K562 (cell line): ENCODE results near the gene SYTL2. TPM values are rescaled to one million over a fixed set of nuclear protein-coding genes. Genes with fewer than 3 reads are reported as not detected.

Experiments used
- ATAC-seq: fragments of 200-7000 bp; cut with Tn5 transposase; 3 replicates; pipeline ENCODE4 v1.9.1; 2020; ENCODE audit warnings: moderate library complexity
- BruUV-seq: library from RNA; stranded (reverse); fragments of 400-500 nt; replicated peaks from 2 replicates; lab custom pipeline; 2021; lab: Mats Ljungman, UMichigan
- CTCF ChIA-PET: fragments of 300-600 bp; formaldehyde crosslinking; extraction: SDS; loops from one replicate; lab custom pipeline; 2021; ENCODE audit warnings: low intra/inter-chr PET ratio; lab: Yijun Ruan, JAX
- POLR2A ChIA-PET: fragments of 300-600, 350-650 bp; sonication (Branson Sonifier 250); formaldehyde crosslinking; extraction: SDS; loops from one replicate; lab custom pipeline; 2021; ENCODE audit warnings: antibody characterized with exemption, inconsistent platforms; lab: Yijun Ruan, JAX
- DNase-seq, 4 experiments: peaks; one replicate each; pipeline versions ENCODE4 v3.0.0 to v3.0.0-alpha.2; 2011 to 2018; ENCODE audit warnings: low spot score in 3 of 4, mixed read lengths in 3 of 4; ENCODE audit errors: extremely low read depth in 1 of 4
- FAIRE-seq: peaks from 2 replicates; lab custom pipeline; 2011; peaks lifted over from hg19 to GRCh38; lab: Jason Lieb, UNC
- H2AFZ ChIP-seq: 2 replicates; pipeline ENCODE4 v1.6.0; 2011; ENCODE audit warnings: low read depth, low read length, control low read depth, inconsistent platforms
- H3K27ac ChIP-seq: fragments of 200-600 bp; 3 replicates; pipeline ENCODE4 v1.8.0; 2011; ENCODE audit warnings: low read depth, mild to moderate bottlenecking, control low read depth, inconsistent platforms, low read length, moderate library complexity, mixed read lengths; ENCODE audit errors: extremely low read depth
- H3K27me3 ChIP-seq, 2 experiments: fragments of 300-600 bp in 1 of 2; 2 replicates in 1 of 2; 3 replicates in 1 of 2; pipeline versions ENCODE4 v1.6.0 to v1.8.0; 2011; ENCODE audit warnings: inconsistent platforms in 2 of 2, low read length in 2 of 2, mild to moderate bottlenecking in 1 of 2, mixed read lengths in 1 of 2, moderate library complexity in 1 of 2; ENCODE audit not compliant: control insufficient read depth in 2 of 2, insufficient read depth in 2 of 2
- H3K36me3 ChIP-seq: fragments of 300-600 bp; 3 replicates; pipeline ENCODE4 v1.8.0; 2011; ENCODE audit warnings: mild to moderate bottlenecking, low read length, inconsistent platforms; ENCODE audit not compliant: control insufficient read depth, insufficient read depth
- H3K4me1 ChIP-seq, 2 experiments: fragments of 200-600 bp in 1 of 2; replicated peaks in 1 of 2; 2 replicates in 1 of 2; 3 replicates in 1 of 2; pipeline versions ENCODE4 v1.5.1 to v1.8.0; 2011; ENCODE audit warnings: inconsistent platforms in 2 of 2, low read length in 2 of 2, mild to moderate bottlenecking in 1 of 2, mixed read lengths in 1 of 2, moderate library complexity in 1 of 2; ENCODE audit not compliant: control insufficient read depth in 2 of 2, insufficient read depth in 2 of 2
- H3K4me2 ChIP-seq: 2 replicates; pipeline ENCODE4 v1.6.1; 2011; ENCODE audit warnings: low read length, control low read depth, inconsistent platforms, mixed read lengths; ENCODE audit not compliant: insufficient read depth
- H3K4me3 ChIP-seq: fragments of 200-600 bp; sonication (generic), shearing (Covaris generic); 2 replicates; pipeline ENCODE4 v1.5.1; 2016; ENCODE audit warnings: control low read depth, inconsistent platforms
- H3K79me2 ChIP-seq: fragments of 200-600 bp; 3 replicates; pipeline ENCODE4 v1.8.0; 2011; ENCODE audit warnings: low read length, inconsistent platforms; ENCODE audit not compliant: control insufficient read depth, insufficient read depth
- H3K9ac ChIP-seq, 2 experiments: 2 replicates each; pipeline versions ENCODE4 v1.6.0 to v1.6.1; 2011; ENCODE audit warnings: low read depth in 2 of 2, low read length in 2 of 2, control low read depth in 1 of 2, inconsistent platforms in 1 of 2, mild to moderate bottlenecking in 1 of 2, mixed read lengths in 1 of 2; ENCODE audit not compliant: insufficient read depth in 1 of 2
- H3K9me1 ChIP-seq: one replicate; pipeline ENCODE4 v1.6.0; 2011; ENCODE audit warnings: inconsistent platforms, mild to moderate bottlenecking, low read length, moderate library complexity; ENCODE audit not compliant: control insufficient read depth, insufficient read depth
- H3K9me3 ChIP-seq: replicated peaks from 2 replicates; pipeline ENCODE4 v1.5.1; 2011; ENCODE audit warnings: low read depth, low read length, inconsistent platforms; ENCODE audit not compliant: control insufficient read depth, insufficient read depth
- H4K20me1 ChIP-seq: replicated peaks from 2 replicates; pipeline ENCODE4 v1.6.1; 2011; ENCODE audit warnings: low read length, inconsistent platforms, mixed read lengths; ENCODE audit not compliant: control insufficient read depth, insufficient read depth
- CBX2 ChIP-seq: fragments of 200-600 bp; sonication (generic); IDR thresholded peaks from one replicate; pipeline ENCODE4 v1.6.1; 2012; ENCODE audit warnings: mild to moderate bottlenecking, low read length, inconsistent platforms; ENCODE audit not compliant: insufficient read depth, poor library complexity, severe bottlenecking
- CREM ChIP-seq: IDR thresholded peaks from 2 replicates; pipeline ENCODE4 v1.6.1; 2014; ENCODE audit warnings: antibody characterized with exemption, low read depth
- FOXJ2 ChIP-seq: fragments of 200-800 bp; sonication (Bioruptor generic); IDR thresholded peaks from 2 replicates; pipeline ENCODE4 v1.6.1; 2016; ENCODE audit warnings: missing genetic modification characterization, missing compliant biosample characterization
- MAFF ChIP-seq: IDR thresholded peaks from 2 replicates; pipeline ENCODE4 v1.6.1; 2012; ENCODE audit warnings: low read length, improper control_type of control experiment
- NRF1 ChIP-seq, 2 experiments: fragments of 450-650 bp; IDR thresholded peaks in 1 of 2; conservative IDR thresholded peaks in 1 of 2; 2 replicates each; pipeline ENCODE4 v1.6.1; 2014; ENCODE audit warnings: mild to moderate bottlenecking in 2 of 2
- SOX6 ChIP-seq: fragments of 450-650 bp; IDR thresholded peaks from 2 replicates; pipeline ENCODE4 v1.6.1; 2014; ENCODE audit warnings: mild to moderate bottlenecking
- SRF ChIP-seq, 2 experiments: fragments of 250-450, 450-650 bp in 1 of 2; sonication (Bioruptor Pico) in 1 of 2; sonication (generic) in 1 of 2; formaldehyde crosslinking; IDR thresholded peaks; 2 replicates each; pipeline versions ENCODE4 v1.5.0 to v1.5.1; 2020 to 2022; ENCODE audit warnings: mild to moderate bottlenecking in 1 of 2, missing genetic modification reagents in 1 of 2
- TOE1 ChIP-seq, 2 experiments: fragments of 450-650 bp in 1 of 2; sonication (generic) in 1 of 2; formaldehyde crosslinking in 1 of 2; IDR thresholded peaks; 2 replicates each; pipeline versions ENCODE4 v1.7.1 to v1.8.0; 2016 to 2022; ENCODE audit warnings: borderline replicate concordance in 2 of 2, mild to moderate bottlenecking in 2 of 2, antibody characterized with exemption in 1 of 2, inconsistent platforms in 1 of 2, low read depth in 1 of 2, missing genetic modification reagents in 1 of 2, moderate library complexity in 1 of 2
- TRIM28 ChIP-seq: fragments of 450-650 bp; IDR thresholded peaks from 2 replicates; pipeline ENCODE4 v1.6.1; 2017
- ZFPM2 ChIP-seq: fragments of 250-450 bp; sonication (Bioruptor Pico); IDR thresholded peaks from 2 replicates; pipeline ENCODE4 v1.5.1; 2022; ENCODE audit warnings: mild to moderate bottlenecking
- ZNF124 ChIP-seq: sonication (generic); formaldehyde crosslinking; IDR thresholded peaks from 2 replicates; pipeline ENCODE4 v1.8.1; 2022; ENCODE audit warnings: missing genetic modification reagents
- WGBS: fragments of 100-300 bp; shearing (Covaris generic); methylation state at CpG from one replicate; pipeline ENCODE4 v1.1.6; 2016; ENCODE audit warnings: low coverage, mixed read lengths; ENCODE audit not compliant: insufficient coverage; ENCODE audit errors: missing lambda C conversion rate; 5-methylcytosine and 5-hydroxymethylcytosine counted together
- in situ Hi-C: fragments of 300-500 bp; cut with MboI; formaldehyde crosslinking; loops from 4 replicates; pipeline ENCODE4 v1.15.0; 2018; ENCODE audit warnings: inconsistent platforms, mixed read lengths
- intact Hi-C: fragments of 100-400 bp; cut with micrococcal nuclease; formaldehyde crosslinking; loops from 2 replicates; pipeline ENCODE4 v1.14.2; 2022
- polyA plus RNA-seq, 8 experiments: library from polyadenylated mRNA; depleted of rRNA in 4 of 8; stranded (reverse) in 5 of 8; unstranded in 3 of 8; fragments of >200 nt; fragmentation: Nextera tagmentation in 2 of 8; fragmentation: Illumina TruSeq in 1 of 8; extraction: Ambion mirVana in 2 of 8; extraction: Trizol in 1 of 8; gene quantifications; 2 replicates each; pipeline versions ENCODE4 v1.2.1 to v1.2.3, GENCODE V29; 2011 to 2014; ENCODE audit warnings: inconsistent platforms in 1 of 8, missing spikeins in 1 of 8
- total RNA-seq, 7 experiments: library from RNA; depleted of rRNA in 6 of 7; stranded (reverse); fragments of >200 nt in 6 of 7; fragmentation: Illumina TruSeq in 2 of 7; extraction: Trizol in 2 of 7; gene quantifications; 2 replicates each; pipeline versions ENCODE4 v1.2.1 to v1.2.3, GENCODE V29; 2011 to 2021; ENCODE audit warnings: low replicate concordance in 1 of 7
- TF ChIP-seq, protein P1 (sequence below): IDR thresholded peaks from 2 replicates; pipeline ENCODE4 v1.6.1; 2016; ENCODE audit warnings: missing genetic modification characterization, missing compliant biosample characterization
- TF ChIP-seq, protein P2 (sequence below), 3 experiments: fragments of 200-800 bp in 1 of 3; fragments of 250-450 bp in 1 of 3; fragments of 450-650 bp in 1 of 3; sonication (Bioruptor Pico) in 1 of 3; sonication (Bioruptor generic) in 1 of 3; formaldehyde crosslinking in 1 of 3; IDR thresholded peaks; 2 replicates each; pipeline versions ENCODE4 v1.6.1 to v1.8.0; 2016 to 2022; ENCODE audit warnings: mild to moderate bottlenecking in 2 of 3, missing genetic modification characterization in 2 of 3, missing compliant biosample characterization in 1 of 3, moderate library complexity in 1 of 3
- TF ChIP-seq, protein P3 (sequence below): sonication (generic); formaldehyde crosslinking; IDR thresholded peaks from 2 replicates; pipeline ENCODE4 v1.8.1; 2023; ENCODE audit warnings: mild to moderate bottlenecking, missing genetic modification reagents

SYTL2 gene
- total and polyA plus RNA-seq, 9 of the 15 experiments (the other 6 are each of a cell fraction or from before 2014, with no cell fraction given): 0.05 to 0.57 (median 0.35) TPM

DNA sequence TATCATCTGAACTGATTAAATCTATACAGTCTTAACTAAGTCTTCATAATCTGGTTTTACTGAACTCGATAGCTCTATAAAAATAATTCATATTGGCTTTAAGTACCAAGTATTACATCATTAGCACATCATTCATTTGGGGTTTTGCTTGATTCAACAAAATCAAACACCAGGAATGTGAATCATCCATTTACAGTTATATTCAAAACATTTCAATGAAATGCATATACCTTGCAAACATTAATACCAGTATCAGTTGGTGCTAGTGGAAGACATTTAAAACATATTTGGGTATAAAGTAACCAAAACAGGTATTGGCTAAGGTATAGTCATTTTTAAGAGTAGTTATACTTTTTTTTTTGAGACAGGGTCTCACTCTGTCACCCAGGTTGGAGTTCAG, 112.7 kb downstream of the SYTL2 start (continued):
- TF ChIP-seq ZNF124 (CRISPR knock-in tag) (no peak), TRIM28 (no peak), TOE1 (IDR thresholded peaks at IDR 0.05; ENCODE audit: borderline replicate concordance) (no peak), TOE1 (CRISPR knock-in tag; IDR thresholded peaks at IDR 0.05; ENCODE audit: borderline replicate concordance, low read depth) (no peak), CREM (no peak)
- TF ChIP-seq, protein P1, sequence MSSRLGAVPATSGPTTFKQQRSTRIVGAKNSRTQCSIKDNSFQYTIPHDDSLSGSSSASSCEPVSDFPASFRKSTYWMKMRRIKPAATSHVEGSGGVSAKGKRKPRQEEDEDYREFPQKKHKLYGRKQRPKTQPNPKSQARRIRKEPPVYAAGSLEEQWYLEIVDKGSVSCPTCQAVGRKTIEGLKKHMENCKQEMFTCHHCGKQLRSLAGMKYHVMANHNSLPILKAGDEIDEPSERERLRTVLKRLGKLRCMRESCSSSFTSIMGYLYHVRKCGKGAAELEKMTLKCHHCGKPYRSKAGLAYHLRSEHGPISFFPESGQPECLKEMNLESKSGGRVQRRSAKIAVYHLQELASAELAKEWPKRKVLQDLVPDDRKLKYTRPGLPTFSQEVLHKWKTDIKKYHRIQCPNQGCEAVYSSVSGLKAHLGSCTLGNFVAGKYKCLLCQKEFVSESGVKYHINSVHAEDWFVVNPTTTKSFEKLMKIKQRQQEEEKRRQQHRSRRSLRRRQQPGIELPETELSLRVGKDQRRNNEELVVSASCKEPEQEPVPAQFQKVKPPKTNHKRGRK (tag): no peak

DNA sequence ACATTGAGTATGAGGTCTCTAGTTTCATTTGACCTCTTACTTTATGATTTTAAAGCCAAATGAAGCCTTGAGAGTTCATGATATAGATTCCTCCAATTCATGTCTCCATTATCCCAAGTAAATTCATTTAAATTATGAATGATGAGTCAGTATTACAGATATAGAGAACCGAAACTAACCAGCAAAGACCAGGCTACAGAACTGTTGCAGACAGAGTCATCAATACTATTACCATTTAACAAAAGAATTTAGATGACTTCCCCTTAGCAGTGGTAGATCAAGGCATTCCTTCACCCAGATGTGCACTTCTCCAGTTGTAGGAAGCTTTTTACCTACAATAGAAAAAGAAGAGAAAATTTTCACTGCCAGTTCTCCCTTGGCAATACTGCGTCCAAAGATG, 113.2 kb downstream of the SYTL2 start:
- no peaks in the 10 kb centered on the region for H3K4me1 ChIP-seq
- CTCF ChIA-PET: no interaction called here
- H3K36me3 ChIP-seq: no peaks in the 10 kb centered on the region
- H2AFZ ChIP-seq: no peak overlapping the region
- WGBS: 0% methylated on average over 2 of the region's 2 CpGs
- no peaks in the 10 kb centered on the region for H4K20me1 ChIP-seq
- POLR2A ChIA-PET: no interaction called here
- ATAC-seq (no peak), FAIRE-seq (no peak), DNase-seq (no peak)
- in situ Hi-C loops (no loop called here), intact Hi-C loops (no loop called here)
- no peak overlapping the region for H3K4me3 ChIP-seq
- H3K9me1 ChIP-seq: no peaks in the 10 kb centered on the region
- no peak overlapping the region for H3K27ac ChIP-seq
- 0 out of 5 replicates have a peak, but pooled peaks cover 0 to 5% of the 10 kb centered on the region in 2 experiments for H3K27me3 ChIP-seq
- BruUV-seq: no TSS peak
- no peak overlapping the region for H3K4me2 ChIP-seq
- no peaks in the 10 kb centered on the region for H3K79me2 ChIP-seq
- H3K9ac ChIP-seq: no peak overlapping the region
- TF ChIP-seq, protein P2, sequence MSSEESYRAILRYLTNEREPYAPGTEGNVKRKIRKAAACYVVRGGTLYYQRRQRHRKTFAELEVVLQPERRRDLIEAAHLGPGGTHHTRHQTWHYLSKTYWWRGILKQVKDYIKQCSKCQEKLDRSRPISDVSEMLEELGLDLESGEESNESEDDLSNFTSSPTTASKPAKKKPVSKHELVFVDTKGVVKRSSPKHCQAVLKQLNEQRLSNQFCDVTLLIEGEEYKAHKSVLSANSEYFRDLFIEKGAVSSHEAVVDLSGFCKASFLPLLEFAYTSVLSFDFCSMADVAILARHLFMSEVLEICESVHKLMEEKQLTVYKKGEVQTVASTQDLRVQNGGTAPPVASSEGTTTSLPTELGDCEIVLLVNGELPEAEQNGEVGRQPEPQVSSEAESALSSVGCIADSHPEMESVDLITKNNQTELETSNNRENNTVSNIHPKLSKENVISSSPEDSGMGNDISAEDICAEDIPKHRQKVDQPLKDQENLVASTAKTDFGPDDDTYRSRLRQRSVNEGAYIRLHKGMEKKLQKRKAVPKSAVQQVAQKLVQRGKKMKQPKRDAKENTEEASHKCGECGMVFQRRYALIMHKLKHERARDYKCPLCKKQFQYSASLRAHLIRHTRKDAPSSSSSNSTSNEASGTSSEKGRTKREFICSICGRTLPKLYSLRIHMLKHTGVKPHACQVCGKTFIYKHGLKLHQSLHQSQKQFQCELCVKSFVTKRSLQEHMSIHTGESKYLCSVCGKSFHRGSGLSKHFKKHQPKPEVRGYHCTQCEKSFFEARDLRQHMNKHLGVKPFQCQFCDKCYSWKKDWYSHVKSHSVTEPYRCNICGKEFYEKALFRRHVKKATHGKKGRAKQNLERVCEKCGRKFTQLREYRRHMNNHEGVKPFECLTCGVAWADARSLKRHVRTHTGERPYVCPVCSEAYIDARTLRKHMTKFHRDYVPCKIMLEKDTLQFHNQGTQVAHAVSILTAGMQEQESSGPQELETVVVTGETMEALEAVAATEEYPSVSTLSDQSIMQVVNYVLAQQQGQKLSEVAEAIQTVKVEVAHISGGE (CRISPR knock-in tag; IDR thresholded peaks at IDR 0.05): no peak
- no peak for TF ChIP-seq SRF (CRISPR knock-in tag; IDR thresholded peaks at IDR 0.05)
- TF ChIP-seq FOXJ2: no peak
- no peak for TF ChIP-seq SOX6
- no peak for TF ChIP-seq NRF1 (conservative IDR thresholded peaks at IDR 0.05 in 1 of 2, IDR thresholded peaks at IDR 0.05 in 1 of 2)
- TF ChIP-seq CBX2: no peak
- no peak for TF ChIP-seq ZFPM2 (CRISPR knock-in tag)
- TF ChIP-seq, protein P3, sequence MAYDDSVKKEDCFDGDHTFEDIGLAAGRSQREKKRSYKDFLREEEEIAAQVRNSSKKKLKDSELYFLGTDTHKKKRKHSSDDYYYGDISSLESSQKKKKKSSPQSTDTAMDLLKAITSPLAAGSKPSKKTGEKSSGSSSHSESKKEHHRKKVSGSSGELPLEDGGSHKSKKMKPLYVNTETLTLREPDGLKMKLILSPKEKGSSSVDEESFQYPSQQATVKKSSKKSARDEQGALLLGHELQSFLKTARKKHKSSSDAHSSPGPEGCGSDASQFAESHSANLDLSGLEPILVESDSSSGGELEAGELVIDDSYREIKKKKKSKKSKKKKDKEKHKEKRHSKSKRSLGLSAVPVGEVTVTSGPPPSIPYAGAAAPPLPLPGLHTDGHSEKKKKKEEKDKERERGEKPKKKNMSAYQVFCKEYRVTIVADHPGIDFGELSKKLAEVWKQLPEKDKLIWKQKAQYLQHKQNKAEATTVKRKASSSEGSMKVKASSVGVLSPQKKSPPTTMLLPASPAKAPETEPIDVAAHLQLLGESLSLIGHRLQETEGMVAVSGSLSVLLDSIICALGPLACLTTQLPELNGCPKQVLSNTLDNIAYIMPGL (CRISPR knock-in tag): no peak
- TF ChIP-seq MAFF: no peak
- H3K9me3 ChIP-seq: no peaks in the 10 kb centered on the region
